ENCODE data around the gene BAD. TPM values are rescaled to one million over a fixed set of nuclear protein-coding genes. Genes with fewer than 3 reads are reported as not detected.

The BAD gene
- total and polyA plus RNA-seq, 2 donors (not counting 1 experiment from before 2014, with no cell fraction given) = 24.0 to 39.1 TPM

GRCh38 chr11:64306876-64307622, 22.6 kb upstream of the BAD start:
- H3K9ac ChIP-seq (ENCODE audit: low read length) = peak overlapping the region; percentile 84

More at GRCh38 chr11:64306876-64307622, 22.6 kb upstream of the BAD start:
- Mint-ChIP-seq H3K27me3 (no peaks in the 10 kb centered on the region), H3K4me1 (peaks cover 16% of the 10 kb centered on the region), H3K27ac (peak overlapping the region; percentile 28), H3K4me3 (peak overlapping the region; percentile 98), H3K9me3 (ENCODE audit: insufficient read depth) (no peaks in the 10 kb centered on the region)
- Histone ChIP-seq H3K79me2 (ENCODE audit: control insufficient read depth, insufficient read depth, low read length) (peaks cover 42% of the 10 kb centered on the region), H4K20me1 (ENCODE audit: control insufficient read depth, insufficient read depth, low read length, poor library complexity, severe bottlenecking) (peaks cover 22% of the 10 kb centered on the region), H3K27me3 (replicated peaks in 1 of 4; ENCODE audit: control extremely low read depth in 1 of 4, control insufficient read depth in 3 of 4, insufficient read depth in 4 of 4, low read length in 3 of 4) (peaks cover 0 to 6% (median under 1%) of the 10 kb centered on the region in 4 experiments), H3K9me3 (ENCODE audit: control extremely low read depth in 1 of 3, control insufficient read depth in 2 of 3, insufficient read depth in 1 of 3, low read length in 2 of 3) (no peaks in the 10 kb centered on the region), H3K4me1 (ENCODE audit: control insufficient read depth in 2 of 2, insufficient read depth in 2 of 2, low read length in 2 of 2) (peaks cover 11 to 26% of the 10 kb centered on the region in 2 donors), H3K27ac (ENCODE audit: low read length in 2 of 2) (peak overlapping the region in 1 of 2 donors; percentile 66), H3K4me2 (replicated peaks; ENCODE audit: low read depth, low read length, poor library complexity, severe bottlenecking) (peak overlapping the region; percentile 76), H2AFZ (ENCODE audit: insufficient read depth, low read depth, low read length, poor library complexity, severe bottlenecking) (no peak overlapping the region), H3K36me3 (replicated peaks in 1 of 2; ENCODE audit: control extremely low read depth in 1 of 2, control insufficient read depth in 1 of 2, extremely low read depth in 1 of 2, insufficient read depth in 2 of 2, low read length in 1 of 2) (peaks cover 0 to 9% of the 10 kb centered on the region in 2 experiments), H3K4me3 (ENCODE audit: control extremely low read depth in 1 of 5, extremely low read depth in 1 of 5, insufficient read depth in 1 of 5, low read depth in 2 of 5, low read length in 4 of 5) (peak overlapping the region in 4 of 5 experiments; percentile 70 to 87 (median 80))
- ChIA-PET CTCF (interaction anchor here (0.8 to 5.3 kb wide), 3 partner anchors 10 to 48 kb away, joined by 3 to 52 read pairs (median 11); partner anchors contain the start of genes PRDX5 and TRMT112), POLR2A (interaction anchor here (0.7 kb wide), 1 partner anchor 30 kb away, joined by 3 read pairs; no protein-coding TSS in a partner anchor)
- TF ChIP-seq CTCF (IDR thresholded peaks at IDR 0.05) = no peak
- TF ChIP-seq EZH2 (IDR thresholded peaks at IDR 0.05; ENCODE audit: borderline replicate concordance, insufficient read depth, low read depth, low read length, poor library complexity, severe bottlenecking) = no peak
- DNase-seq = no peak
- intact Hi-C loops (cut with micrococcal nuclease) = loop anchor here (1.0 to 10.0 kb wide), 2 partner anchors 48 to 472 kb away; partner anchors contain the start of gene MARK2
- no peak for ATAC-seq (ENCODE audit: low read depth)
- WGBS (ENCODE audit: insufficient coverage) = 90% methylated on average over 14 of the region's 15 CpGs

All from B cell (primary cell).